Panc1 (cell line): ENCODE data around the gene DZIP1. TPM values are rescaled to one million over a fixed set of nuclear protein-coding genes. Genes with fewer than 3 reads are reported as not detected.
"Not testable (repeated sequence)": the region's sequence is repeated elsewhere in the genome, so short reads cannot be mapped to it uniquely, and the experiment has no call there.

ENCODE experiments used
- ATAC-seq: fragments of 200-7000 bp; cut with Tn5 transposase; 2 replicates; pipeline ENCODE4 v1.9.1; 2020; ENCODE audit warnings: mild to moderate bottlenecking, moderate library complexity
- BruUV-seq: library from RNA; stranded (reverse); fragments of 400-500 nt; replicated peaks from 2 replicates; lab custom pipeline; 2021; lab: Mats Ljungman, UMichigan
- CTCF ChIA-PET: fragments of 300-600 bp; sonication (Branson Sonifier 250); formaldehyde crosslinking; loops from one replicate; lab custom pipeline; 2022; ENCODE audit warnings: antibody characterized with exemption; lab: Charles Lee
- POLR2A ChIA-PET: fragments of 300-600 bp; sonication (Branson Sonifier 250); formaldehyde crosslinking; loops from one replicate; lab custom pipeline; 2022; ENCODE audit warnings: antibody characterized with exemption; lab: Charles Lee
- DNase-seq: peaks from one replicate; pipeline ENCODE4 v3.0.0-alpha.2; 2010; ENCODE audit warnings: low read depth, low spot score
- H3K27ac ChIP-seq: 2 replicates; pipeline ENCODE4 v1.5.1; 2011; ENCODE audit warnings: mild to moderate bottlenecking, low read length, inconsistent platforms
- H3K27me3 ChIP-seq: fragments of 200-500 bp; sonication (Bioruptor generic); 2 replicates; pipeline ENCODE4 v1.6.0; 2014; ENCODE audit warnings: low read length, inconsistent platforms; ENCODE audit not compliant: control insufficient read depth, insufficient read depth
- H3K36me3 ChIP-seq: fragments of 200-500 bp; sonication (Bioruptor generic); 2 replicates; pipeline ENCODE4 v1.5.1; 2014; ENCODE audit warnings: inconsistent platforms, mild to moderate bottlenecking, low read length, moderate library complexity; ENCODE audit not compliant: control insufficient read depth, insufficient read depth
- H3K4me1 ChIP-seq: 2 replicates; pipeline ENCODE4 v1.5.1; 2011; ENCODE audit warnings: inconsistent platforms, mild to moderate bottlenecking, low read length, moderate library complexity; ENCODE audit not compliant: control insufficient read depth, insufficient read depth
- H3K4me3 ChIP-seq, 2 experiments: 2 replicates each; pipeline ENCODE4 v1.5.1; 2011 to 2012; ENCODE audit warnings: low read depth in 2 of 2, low read length in 2 of 2, mild to moderate bottlenecking in 2 of 2, inconsistent platforms in 1 of 2, moderate library complexity in 1 of 2
- H3K9me3 ChIP-seq: fragments of 200-500 bp; sonication (Bioruptor generic); 2 replicates; pipeline ENCODE4 v1.5.1; 2014; ENCODE audit warnings: low read depth, mild to moderate bottlenecking, inconsistent platforms, low read length, moderate library complexity; ENCODE audit not compliant: control insufficient read depth, insufficient read depth
- CTCF ChIP-seq: fragments of 450-650 bp; IDR thresholded peaks from 2 replicates; pipeline ENCODE4 v1.5.1; 2017; ENCODE audit warnings: mild to moderate bottlenecking
- POLR2AphosphoS5 ChIP-seq: IDR thresholded peaks from 2 replicates; pipeline ENCODE4 v1.6.1; 2012; ENCODE audit warnings: mild to moderate bottlenecking, low read depth, low read length, moderate library complexity
- REST ChIP-seq, 2 experiments: IDR thresholded peaks; 2 replicates each; pipeline ENCODE4 v1.6.1; 2011 to 2012; ENCODE audit warnings: low read depth in 2 of 2, control low read depth in 1 of 2, low read length in 1 of 2, mild to moderate bottlenecking in 1 of 2, moderate library complexity in 1 of 2; ENCODE audit not compliant: insufficient read depth in 1 of 2
- SIN3A ChIP-seq: IDR thresholded peaks from 2 replicates; pipeline ENCODE4 v1.6.1; 2012; ENCODE audit warnings: low read depth, mild to moderate bottlenecking, low read length, moderate library complexity, borderline replicate concordance; ENCODE audit not compliant: insufficient read depth
- TCF7L2 ChIP-seq: IDR thresholded peaks from 2 replicates; pipeline ENCODE4 v1.6.1; 2011; ENCODE audit warnings: mild to moderate bottlenecking, low read depth, low read length, inconsistent platforms
- in situ Hi-C: cut with HindIII; loops from 2 replicates; pipeline ENCODE4 v1.10.0; 2016; ENCODE audit warnings: low sequenced_read_pairs, low pct_unique_long_range_greater_than_20kb
- intact Hi-C: fragments of 100-400 bp; cut with micrococcal nuclease; formaldehyde crosslinking; loops from one replicate; pipeline ENCODE4 v1.10.0; 2022; ENCODE audit not compliant: unreplicated experiment
- total RNA-seq: library from RNA; stranded (reverse); gene quantifications from one replicate; pipeline ENCODE4 v1.2.1, GENCODE V29; 2021; ENCODE audit not compliant: unreplicated experiment

The DZIP1 gene
- total RNA-seq, 1 experiment from 2014 or later: 22.9 TPM

DNA sequence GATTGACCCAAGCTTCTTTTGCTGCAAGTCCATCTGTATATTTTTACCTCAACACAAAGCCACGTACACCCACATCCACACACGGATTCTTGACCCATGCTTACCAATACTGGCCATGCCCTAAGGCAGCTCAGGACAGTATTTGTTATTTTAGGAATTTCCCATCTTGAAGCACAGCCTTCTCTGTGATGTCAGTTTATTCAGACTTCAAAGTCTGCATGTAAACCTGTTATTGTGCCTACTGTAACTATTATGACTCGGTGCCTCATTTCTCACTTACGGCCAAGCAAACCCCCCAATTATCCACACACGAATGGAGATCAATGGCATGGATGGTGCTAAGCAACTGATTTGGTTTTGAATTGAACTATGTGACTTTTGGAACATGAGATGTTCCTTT, 74.5 kb downstream of the DZIP1 start:
- no TSS peak for BruUV-seq
- H3K27me3 ChIP-seq: no peaks in the 10 kb centered on the region
- no peak for TF ChIP-seq POLR2AphosphoS5
- no peak for TF ChIP-seq CTCF
- TF ChIP-seq TCF7L2: no peak
- TF ChIP-seq REST (IDR thresholded peaks at IDR 0.05; ENCODE audit: insufficient read depth in 1 of 2, low read depth in 2 of 2, low read length in 1 of 2): no peak
- no peak for TF ChIP-seq SIN3A
- H3K9me3 ChIP-seq: no peaks in the 10 kb centered on the region
- H3K36me3 ChIP-seq: no peaks in the 10 kb centered on the region
- no peak for DNase-seq
- no peak overlapping the region for H3K4me3 ChIP-seq
- intact Hi-C loops (no loop called here), in situ Hi-C loops (no loop called here)
- CTCF ChIA-PET: no interaction called here
- H3K27ac ChIP-seq: no peak overlapping the region
- POLR2A ChIA-PET: no interaction called here
- H3K4me1 ChIP-seq: no peaks in the 10 kb centered on the region
- ATAC-seq: no peak

- no peak overlapping the region for H3K4me3 ChIP-seq
- no peaks in the 10 kb centered on the region for H3K36me3 ChIP-seq
- H3K4me1 ChIP-seq: no peaks in the 10 kb centered on the region
- DNase-seq (no peak), ATAC-seq (no peak)
- no peak overlapping the region for H3K27ac ChIP-seq
- POLR2A ChIA-PET: no interaction called here
- no peak for TF ChIP-seq CTCF
- no peak for TF ChIP-seq POLR2AphosphoS5
- TF ChIP-seq SIN3A: no peak
- TF ChIP-seq REST (IDR thresholded peaks at IDR 0.05; ENCODE audit: insufficient read depth in 1 of 2, low read depth in 2 of 2, low read length in 1 of 2): no peak
- no peak for TF ChIP-seq TCF7L2
- in situ Hi-C loops (no loop called here), intact Hi-C loops (no loop called here)
- no TSS peak for BruUV-seq
- no peaks in the 10 kb centered on the region for H3K9me3 ChIP-seq
- no peaks in the 10 kb centered on the region for H3K27me3 ChIP-seq
- CTCF ChIA-PET: no interaction called here
These were observed 76.4 kb downstream of the DZIP1 start for GRCh38 chr13:95568131-95568530.

- intact Hi-C loops, CTCF ChIA-PET, ATAC-seq, BruUV-seq, H3K27me3 ChIP-seq, in situ Hi-C loops, H3K9me3 ChIP-seq, DNase-seq, H3K36me3 ChIP-seq, POLR2A ChIA-PET, H3K4me1 ChIP-seq, H3K4me3 ChIP-seq, H3K27ac ChIP-seq: not testable (repeated sequence)
These were observed 78.7 kb downstream of the DZIP1 start for GRCh38 chr13:95565758-95566157.
